ENCODE data around the gene FHOD3.

DNA sequence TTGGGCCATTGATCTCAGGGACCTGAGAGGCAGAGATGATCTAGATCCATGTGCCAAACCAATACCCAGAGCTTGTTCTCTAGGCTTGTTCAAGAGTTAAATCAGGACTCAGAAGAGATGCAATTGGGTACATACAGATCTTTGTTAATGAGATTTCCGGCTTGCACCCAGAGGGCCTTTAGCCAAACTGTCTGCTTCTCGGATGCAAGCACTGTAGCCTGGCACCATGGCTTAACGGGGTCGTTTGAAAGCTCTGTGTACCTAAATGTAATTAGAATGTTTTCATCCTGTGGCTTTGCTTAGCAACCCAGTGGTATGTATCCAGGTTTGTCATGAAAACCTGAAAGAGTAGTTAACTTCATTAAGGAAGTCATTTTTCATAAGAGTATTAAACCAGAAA, 437.1 kb downstream of the FHOD3 start:
- TF ChIP-seq SP1 (IDR thresholded peaks at IDR 0.05), result no peak
- TF ChIP-seq, protein P1, sequence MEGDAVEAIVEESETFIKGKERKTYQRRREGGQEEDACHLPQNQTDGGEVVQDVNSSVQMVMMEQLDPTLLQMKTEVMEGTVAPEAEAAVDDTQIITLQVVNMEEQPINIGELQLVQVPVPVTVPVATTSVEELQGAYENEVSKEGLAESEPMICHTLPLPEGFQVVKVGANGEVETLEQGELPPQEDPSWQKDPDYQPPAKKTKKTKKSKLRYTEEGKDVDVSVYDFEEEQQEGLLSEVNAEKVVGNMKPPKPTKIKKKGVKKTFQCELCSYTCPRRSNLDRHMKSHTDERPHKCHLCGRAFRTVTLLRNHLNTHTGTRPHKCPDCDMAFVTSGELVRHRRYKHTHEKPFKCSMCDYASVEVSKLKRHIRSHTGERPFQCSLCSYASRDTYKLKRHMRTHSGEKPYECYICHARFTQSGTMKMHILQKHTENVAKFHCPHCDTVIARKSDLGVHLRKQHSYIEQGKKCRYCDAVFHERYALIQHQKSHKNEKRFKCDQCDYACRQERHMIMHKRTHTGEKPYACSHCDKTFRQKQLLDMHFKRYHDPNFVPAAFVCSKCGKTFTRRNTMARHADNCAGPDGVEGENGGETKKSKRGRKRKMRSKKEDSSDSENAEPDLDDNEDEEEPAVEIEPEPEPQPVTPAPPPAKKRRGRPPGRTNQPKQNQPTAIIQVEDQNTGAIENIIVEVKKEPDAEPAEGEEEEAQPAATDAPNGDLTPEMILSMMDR (IDR thresholded peaks at IDR 0.05; ENCODE audit: low read depth, low read length, missing input control), result no peak
- TF ChIP-seq, protein P2, sequence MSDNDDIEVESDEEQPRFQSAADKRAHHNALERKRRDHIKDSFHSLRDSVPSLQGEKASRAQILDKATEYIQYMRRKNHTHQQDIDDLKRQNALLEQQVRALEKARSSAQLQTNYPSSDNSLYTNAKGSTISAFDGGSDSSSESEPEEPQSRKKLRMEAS (IDR thresholded peaks at IDR 0.05), result no peak
- no peak for TF ChIP-seq HNF4A (conservative IDR thresholded peaks at IDR 0.05)
- no peak for TF ChIP-seq TAF1 (conservative IDR thresholded peaks at IDR 0.05)
- TF ChIP-seq JUND (IDR thresholded peaks at IDR 0.05), result no peak
- TF ChIP-seq YY1 (IDR thresholded peaks at IDR 0.05), result no peak
- no peak for TF ChIP-seq FOXA2 (IDR thresholded peaks at IDR 0.05)
- TF ChIP-seq, protein P3, sequence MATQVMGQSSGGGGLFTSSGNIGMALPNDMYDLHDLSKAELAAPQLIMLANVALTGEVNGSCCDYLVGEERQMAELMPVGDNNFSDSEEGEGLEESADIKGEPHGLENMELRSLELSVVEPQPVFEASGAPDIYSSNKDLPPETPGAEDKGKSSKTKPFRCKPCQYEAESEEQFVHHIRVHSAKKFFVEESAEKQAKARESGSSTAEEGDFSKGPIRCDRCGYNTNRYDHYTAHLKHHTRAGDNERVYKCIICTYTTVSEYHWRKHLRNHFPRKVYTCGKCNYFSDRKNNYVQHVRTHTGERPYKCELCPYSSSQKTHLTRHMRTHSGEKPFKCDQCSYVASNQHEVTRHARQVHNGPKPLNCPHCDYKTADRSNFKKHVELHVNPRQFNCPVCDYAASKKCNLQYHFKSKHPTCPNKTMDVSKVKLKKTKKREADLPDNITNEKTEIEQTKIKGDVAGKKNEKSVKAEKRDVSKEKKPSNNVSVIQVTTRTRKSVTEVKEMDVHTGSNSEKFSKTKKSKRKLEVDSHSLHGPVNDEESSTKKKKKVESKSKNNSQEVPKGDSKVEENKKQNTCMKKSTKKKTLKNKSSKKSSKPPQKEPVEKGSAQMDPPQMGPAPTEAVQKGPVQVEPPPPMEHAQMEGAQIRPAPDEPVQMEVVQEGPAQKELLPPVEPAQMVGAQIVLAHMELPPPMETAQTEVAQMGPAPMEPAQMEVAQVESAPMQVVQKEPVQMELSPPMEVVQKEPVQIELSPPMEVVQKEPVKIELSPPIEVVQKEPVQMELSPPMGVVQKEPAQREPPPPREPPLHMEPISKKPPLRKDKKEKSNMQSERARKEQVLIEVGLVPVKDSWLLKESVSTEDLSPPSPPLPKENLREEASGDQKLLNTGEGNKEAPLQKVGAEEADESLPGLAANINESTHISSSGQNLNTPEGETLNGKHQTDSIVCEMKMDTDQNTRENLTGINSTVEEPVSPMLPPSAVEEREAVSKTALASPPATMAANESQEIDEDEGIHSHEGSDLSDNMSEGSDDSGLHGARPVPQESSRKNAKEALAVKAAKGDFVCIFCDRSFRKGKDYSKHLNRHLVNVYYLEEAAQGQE (IDR thresholded peaks at IDR 0.05), result no peak
- no peak for TF ChIP-seq HNF4G (IDR thresholded peaks at IDR 0.05)
- TF ChIP-seq RAD21 (IDR thresholded peaks at IDR 0.05), result no peak
- TF ChIP-seq, protein P4, sequence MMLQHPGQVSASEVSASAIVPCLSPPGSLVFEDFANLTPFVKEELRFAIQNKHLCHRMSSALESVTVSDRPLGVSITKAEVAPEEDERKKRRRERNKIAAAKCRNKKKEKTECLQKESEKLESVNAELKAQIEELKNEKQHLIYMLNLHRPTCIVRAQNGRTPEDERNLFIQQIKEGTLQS (IDR thresholded peaks at IDR 0.05), result no peak
- TF ChIP-seq FOXA1 (IDR thresholded peaks at IDR 0.05), result no peak
- TF ChIP-seq GABPA (IDR thresholded peaks at IDR 0.05 in 1 of 2, conservative IDR thresholded peaks at IDR 0.05 in 1 of 2), result no peak
